Measurements from ENCODE around the gene IER3IP1. TPM values are rescaled to one million over a fixed set of nuclear protein-coding genes. Genes with fewer than 3 reads are reported as not detected.
A peak's percentile ranks its signal among the peaks of the same experiment; 100 is the strongest.
"Not testable (repeated sequence)": the region's sequence is repeated elsewhere in the genome, so short reads cannot be mapped to it uniquely, and the experiment has no call there.

The IER3IP1 gene
- total RNA-seq, 1 experiment from 2014 or later: 8.8 TPM

GRCh38 chr18:47206945-47207637 lies 30.9 kb upstream of the IER3IP1 start:
- TF ChIP-seq, protein P1, sequence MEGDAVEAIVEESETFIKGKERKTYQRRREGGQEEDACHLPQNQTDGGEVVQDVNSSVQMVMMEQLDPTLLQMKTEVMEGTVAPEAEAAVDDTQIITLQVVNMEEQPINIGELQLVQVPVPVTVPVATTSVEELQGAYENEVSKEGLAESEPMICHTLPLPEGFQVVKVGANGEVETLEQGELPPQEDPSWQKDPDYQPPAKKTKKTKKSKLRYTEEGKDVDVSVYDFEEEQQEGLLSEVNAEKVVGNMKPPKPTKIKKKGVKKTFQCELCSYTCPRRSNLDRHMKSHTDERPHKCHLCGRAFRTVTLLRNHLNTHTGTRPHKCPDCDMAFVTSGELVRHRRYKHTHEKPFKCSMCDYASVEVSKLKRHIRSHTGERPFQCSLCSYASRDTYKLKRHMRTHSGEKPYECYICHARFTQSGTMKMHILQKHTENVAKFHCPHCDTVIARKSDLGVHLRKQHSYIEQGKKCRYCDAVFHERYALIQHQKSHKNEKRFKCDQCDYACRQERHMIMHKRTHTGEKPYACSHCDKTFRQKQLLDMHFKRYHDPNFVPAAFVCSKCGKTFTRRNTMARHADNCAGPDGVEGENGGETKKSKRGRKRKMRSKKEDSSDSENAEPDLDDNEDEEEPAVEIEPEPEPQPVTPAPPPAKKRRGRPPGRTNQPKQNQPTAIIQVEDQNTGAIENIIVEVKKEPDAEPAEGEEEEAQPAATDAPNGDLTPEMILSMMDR (conservative IDR thresholded peaks at IDR 0.05): no peak
- TF ChIP-seq EZH2 (IDR thresholded peaks at IDR 0.05; ENCODE audit: low read depth): no peak
- no peaks in the 10 kb centered on the region for H3K79me2 ChIP-seq (ENCODE audit: low read depth)
- no peak for DNase-seq
- no TSS peak for BruUV-seq (replicated peaks)
- H3K4me2 ChIP-seq: no peak overlapping the region
- intact Hi-C loops (cut with micrococcal nuclease; ENCODE audit: unreplicated experiment): no loop called here
- no peak overlapping the region for H3K27ac ChIP-seq
- H4K20me1 ChIP-seq (ENCODE audit: insufficient read depth): no peaks in the 10 kb centered on the region
- ChIA-PET POLR2A (ENCODE audit: unreplicated experiment) (no interaction called here), CTCF (no interaction called here)
- no peak overlapping the region for H3K4me3 ChIP-seq
- no peak overlapping the region for H2AFZ ChIP-seq
- H3K4me1 ChIP-seq (replicated peaks; ENCODE audit: insufficient read depth): no peaks in the 10 kb centered on the region
- no peaks in the 10 kb centered on the region for H3K9me2 ChIP-seq (ENCODE audit: insufficient read depth)
- H3K9me3 ChIP-seq (ENCODE audit: insufficient read depth, low read depth): no peaks in the 10 kb centered on the region
- H3K36me3 ChIP-seq (ENCODE audit: low read depth): no peaks in the 10 kb centered on the region
- no peaks in the 10 kb centered on the region for H3F3A ChIP-seq (ENCODE audit: insufficient read depth, low read depth)
- H3K27me3 ChIP-seq (ENCODE audit: insufficient read depth, low read depth): peaks cover 49% of the 10 kb centered on the region

GRCh38 chr18:47204908-47205522 lies 28.9 kb upstream of the IER3IP1 start:
- Histone ChIP-seq H3K79me2 (ENCODE audit: low read depth) (no peaks in the 10 kb centered on the region), H3K27ac (no peak overlapping the region), H3K4me2 (no peak overlapping the region), H3K36me3 (ENCODE audit: low read depth) (no peaks in the 10 kb centered on the region), H3K9me3 (ENCODE audit: insufficient read depth, low read depth) (no peaks in the 10 kb centered on the region), H4K20me1 (ENCODE audit: insufficient read depth) (no peaks in the 10 kb centered on the region), H3K4me3 (no peak overlapping the region), H2AFZ (no peak overlapping the region), H3K4me1 (replicated peaks; ENCODE audit: insufficient read depth) (no peaks in the 10 kb centered on the region), H3K27me3 (ENCODE audit: insufficient read depth, low read depth) (peaks cover 28% of the 10 kb centered on the region), H3F3A (ENCODE audit: insufficient read depth, low read depth) (no peaks in the 10 kb centered on the region), H3K9me2 (ENCODE audit: insufficient read depth) (no peaks in the 10 kb centered on the region)
- intact Hi-C loops (cut with micrococcal nuclease; ENCODE audit: unreplicated experiment): loop anchor here (1.0 kb wide), 2 partner anchors 105 to 155 kb away; no protein-coding TSS in a partner anchor
- ChIA-PET POLR2A (ENCODE audit: unreplicated experiment) (no interaction called here), CTCF (interaction anchor here (1.3 kb wide), 1 partner anchor 155 kb away, joined by 3 read pairs; no protein-coding TSS in a partner anchor)
- TF ChIP-seq, protein P1 (conservative IDR thresholded peaks at IDR 0.05): peak; percentile 79
- no peak for TF ChIP-seq EZH2 (IDR thresholded peaks at IDR 0.05; ENCODE audit: low read depth)
- peak in 1 of 2 experiments; percentile 14 for DNase-seq
- BruUV-seq (replicated peaks): no TSS peak

GRCh38 chr18:47203626-47204464 lies 27.7 kb upstream of the IER3IP1 start:
- no peak for DNase-seq
- Histone ChIP-seq H3K27ac (no peak overlapping the region), H3K4me3 (no peak overlapping the region), H3K4me1 (replicated peaks; ENCODE audit: insufficient read depth) (no peaks in the 10 kb centered on the region), H3F3A (ENCODE audit: insufficient read depth, low read depth) (no peaks in the 10 kb centered on the region), H2AFZ (no peak overlapping the region), H4K20me1 (ENCODE audit: insufficient read depth) (no peaks in the 10 kb centered on the region), H3K4me2 (no peak overlapping the region), H3K9me3 (ENCODE audit: insufficient read depth, low read depth) (no peaks in the 10 kb centered on the region), H3K27me3 (ENCODE audit: insufficient read depth, low read depth) (peaks cover 16% of the 10 kb centered on the region), H3K36me3 (ENCODE audit: low read depth) (no peaks in the 10 kb centered on the region), H3K9me2 (ENCODE audit: insufficient read depth) (no peaks in the 10 kb centered on the region), H3K79me2 (ENCODE audit: low read depth) (no peaks in the 10 kb centered on the region)
- ChIA-PET CTCF (interaction anchor here (0.6 to 1.3 kb wide), 2 partner anchors 29 to 154 kb away, joined by 3 read pairs; no protein-coding TSS in a partner anchor), POLR2A (ENCODE audit: unreplicated experiment) (no interaction called here)
- intact Hi-C loops (cut with micrococcal nuclease; ENCODE audit: unreplicated experiment): no loop called here
- TF ChIP-seq EZH2 (IDR thresholded peaks at IDR 0.05; ENCODE audit: low read depth): no peak
- TF ChIP-seq, protein P1 (conservative IDR thresholded peaks at IDR 0.05): no peak
- BruUV-seq (replicated peaks): no TSS peak

GRCh38 chr18:47195961-47196360 lies 19.8 kb upstream of the IER3IP1 start:
- CTCF ChIA-PET; POLR2A ChIA-PET (ENCODE audit: unreplicated experiment); H3K27ac ChIP-seq; H3K27me3 ChIP-seq (ENCODE audit: insufficient read depth, low read depth); H2AFZ ChIP-seq; intact Hi-C loops (cut with micrococcal nuclease; ENCODE audit: unreplicated experiment); H3K4me3 ChIP-seq; H3F3A ChIP-seq (ENCODE audit: insufficient read depth, low read depth); H3K9me3 ChIP-seq (ENCODE audit: insufficient read depth, low read depth); H3K4me2 ChIP-seq; H3K36me3 ChIP-seq (ENCODE audit: low read depth); H3K4me1 ChIP-seq (replicated peaks; ENCODE audit: insufficient read depth); H4K20me1 ChIP-seq (ENCODE audit: insufficient read depth); DNase-seq; H3K79me2 ChIP-seq (ENCODE audit: low read depth); BruUV-seq (replicated peaks); H3K9me2 ChIP-seq (ENCODE audit: insufficient read depth): not testable (repeated sequence)
